HFF-Myc (cell line): Measurements from ENCODE around the gene RAD1.
A peak's percentile ranks its signal among the peaks of the same experiment; 100 is the strongest.

Experiments
- DNase-seq: peaks from one replicate; pipeline ENCODE4 v3.0.0-alpha.2; 2011; ENCODE audit warnings: low read depth; ENCODE audit errors: extremely low read depth
- H3K4me3 ChIP-seq: replicated peaks from 2 replicates; pipeline ENCODE4 v1.5.1; 2011; ENCODE audit warnings: low read depth, mild to moderate bottlenecking, control low read depth, low read length
- CTCF ChIP-seq: IDR thresholded peaks from 2 replicates; pipeline ENCODE4 v1.5.1; 2012; ENCODE audit warnings: mild to moderate bottlenecking, low read depth, low read length, control low read depth; ENCODE audit errors: missing control alignments

RAD1 gene

DNA sequence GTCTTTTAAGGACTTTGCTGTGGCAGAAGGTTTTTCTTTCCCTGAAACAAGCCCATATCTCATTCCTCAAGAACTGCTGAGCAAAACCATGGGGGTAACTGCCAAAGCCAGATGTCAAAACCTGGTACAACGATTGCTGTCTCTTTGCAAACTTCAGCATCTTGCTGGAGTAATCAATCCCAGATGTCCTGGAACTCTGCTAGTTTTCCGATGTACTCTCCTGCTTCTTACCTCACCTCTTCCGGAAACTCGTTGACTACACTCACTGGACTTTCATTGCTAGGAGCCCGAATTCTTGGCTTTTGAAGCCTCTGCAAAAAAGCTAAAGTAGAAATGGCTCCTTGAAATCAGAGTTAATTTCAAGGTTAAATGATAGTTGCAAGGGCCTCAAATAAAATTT lies 23.3 kb downstream of the RAD1 start:
- peak; percentile 98 for DNase-seq
- TF ChIP-seq CTCF: no peak
- H3K4me3 ChIP-seq: no peak overlapping the region

DNA sequence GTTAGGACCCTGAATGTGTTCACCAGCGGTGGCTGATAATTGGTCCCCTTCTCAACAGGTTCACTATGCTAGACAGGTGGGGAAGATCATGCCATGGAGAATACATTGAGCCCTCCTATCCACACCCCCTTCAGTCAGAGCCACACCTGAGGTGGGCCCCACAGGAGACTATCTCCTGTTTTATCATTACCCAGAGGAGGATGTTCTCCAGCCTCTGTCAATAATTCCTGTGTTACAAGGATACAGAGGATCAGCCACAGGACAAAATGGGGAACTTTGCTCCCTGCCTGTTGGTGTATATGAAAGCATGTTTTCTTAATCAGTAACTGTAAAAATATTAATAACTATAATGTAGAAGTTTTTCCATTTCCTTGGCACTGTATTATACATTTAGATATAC lies 25.9 kb downstream of the RAD1 start:
- no peak for DNase-seq
- no peak overlapping the region for H3K4me3 ChIP-seq
- no peak for TF ChIP-seq CTCF

GRCh38 chr5:34886392-34887119 lies 28.7 kb downstream of the RAD1 start:
- H3K4me3 ChIP-seq: no peak overlapping the region
- no peak for DNase-seq
- no peak for TF ChIP-seq CTCF

- H3K4me3 ChIP-seq: no peak overlapping the region
- no peak for DNase-seq
- TF ChIP-seq CTCF: no peak
Observed at GRCh38 chr5:34881246-34881645, 34.1 kb downstream of the RAD1 start.

DNA sequence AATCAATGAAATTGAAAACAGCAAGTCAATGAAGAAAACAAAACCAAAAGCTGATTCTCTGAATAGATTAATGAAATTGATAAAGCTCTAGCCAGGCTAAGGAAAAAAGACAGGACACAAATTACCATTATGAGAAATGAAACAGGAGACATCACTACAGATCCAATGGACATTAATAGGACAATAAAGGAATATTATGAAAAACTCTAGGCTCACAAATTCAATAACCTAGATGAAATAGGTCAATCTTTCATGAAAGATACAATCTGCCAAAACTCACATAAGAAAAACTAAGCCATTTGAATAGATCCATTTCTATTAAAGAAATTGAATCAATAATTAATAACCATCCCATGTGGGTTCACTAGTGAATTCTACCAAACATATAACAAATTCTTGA lies 39.0 kb downstream of the RAD1 start:
- H3K4me3 ChIP-seq: no peak overlapping the region
- no peak for TF ChIP-seq CTCF
- no peak for DNase-seq

GRCh38 chr5:34870382-34870781 lies 44.9 kb downstream of the RAD1 start:
- no peak for DNase-seq
- H3K4me3 ChIP-seq: no peak overlapping the region
- no peak for TF ChIP-seq CTCF

DNA sequence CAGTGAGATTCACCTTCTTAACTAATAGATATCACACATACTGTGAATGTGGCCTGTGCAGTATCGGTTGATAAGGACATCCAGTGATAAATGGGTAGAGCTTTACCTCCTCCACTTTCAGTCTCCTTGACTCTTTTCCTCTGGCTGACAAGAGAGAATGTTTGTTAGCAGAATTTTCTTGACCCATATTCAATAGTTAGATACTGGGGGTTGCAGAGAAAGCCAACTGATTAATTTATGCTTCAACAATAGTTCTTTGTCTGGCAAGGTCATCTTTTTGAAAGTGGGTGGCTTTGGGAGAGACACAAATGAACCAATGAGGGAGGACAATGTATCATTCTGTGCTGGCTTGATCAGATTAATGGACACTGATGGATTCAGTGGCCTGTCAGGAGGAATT lies 46.0 kb downstream of the RAD1 start:
- TF ChIP-seq CTCF: no peak

More for the DNA sequence above, 46.0 kb downstream of the RAD1 start:
- DNase-seq: no peak
- no peak overlapping the region for H3K4me3 ChIP-seq
